Measurements from ENCODE around the gene BRSK1. TPM values are rescaled to one million over a fixed set of nuclear protein-coding genes. Genes with fewer than 3 reads are reported as not detected.

BRSK1 gene
- total RNA-seq, 2 donors from 2014 or later = 6.3 to 13.7 TPM

DNA sequence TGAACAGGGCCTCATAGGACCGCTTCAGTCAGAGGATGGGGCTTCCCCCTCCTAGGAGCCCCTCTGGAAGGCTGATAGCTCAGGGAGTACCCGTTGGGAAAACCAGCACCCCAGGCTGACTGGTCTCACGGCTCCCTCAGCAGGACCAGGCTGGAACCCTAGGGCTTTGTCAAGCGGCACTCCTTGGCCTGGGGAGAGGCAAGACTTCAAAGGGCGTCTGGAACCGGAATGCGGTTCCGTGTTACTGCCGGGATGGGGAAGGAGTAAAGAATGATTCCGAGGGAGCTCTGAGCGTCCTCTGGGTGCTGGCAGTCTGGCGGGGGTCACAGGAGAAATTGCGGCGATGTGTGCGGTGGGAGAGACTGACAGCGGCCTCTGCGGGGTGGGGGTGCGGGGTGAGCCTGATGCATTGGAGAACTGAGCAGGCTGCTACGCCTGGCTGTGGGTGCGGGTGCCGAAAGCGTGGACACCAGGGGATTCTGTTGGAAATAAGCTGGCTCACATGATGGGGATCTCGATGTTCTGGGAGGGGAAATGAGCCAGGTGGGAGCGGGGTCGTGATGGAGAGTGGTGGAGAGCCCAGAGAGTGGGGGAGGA lies 68.8 kb downstream of the BRSK1 start:
- H3K4me3 Mint-ChIP-seq = peak overlapping the region; percentile 68
- H3K27ac Mint-ChIP-seq = no peak overlapping the region

GRCh38 chr19:55353356-55353802 lies 69.6 kb downstream of the BRSK1 start:
- no peak for ATAC-seq (replicated peaks)

More for the DNA sequence above, 68.8 kb downstream of the BRSK1 start:
- no peak for ATAC-seq (replicated peaks)
- Mint-ChIP-seq H3K4me1 (peaks cover 17% of the 10 kb centered on the region), H3K27me3 (peaks cover 36% of the 10 kb centered on the region), H3K9me3 (no peaks in the 10 kb centered on the region), H3K36me3 (ENCODE audit: low read depth) (peaks cover 11% of the 10 kb centered on the region)

GRCh38 chr19:55353803-55354697 lies 70.3 kb downstream of the BRSK1 start:
- peak; percentile 84 for ATAC-seq (replicated peaks)
- peaks cover 11% of the 10 kb centered on the region for H3K36me3 Mint-ChIP-seq (ENCODE audit: low read depth)
- H3K9me3 Mint-ChIP-seq = no peaks in the 10 kb centered on the region
- no peak overlapping the region for H3K27ac Mint-ChIP-seq
- H3K4me1 Mint-ChIP-seq = peaks cover 17% of the 10 kb centered on the region
- H3K4me3 Mint-ChIP-seq = peak overlapping the region; percentile 68
- H3K27me3 Mint-ChIP-seq = peaks cover 36% of the 10 kb centered on the region

More at GRCh38 chr19:55353356-55353802, 69.6 kb downstream of the BRSK1 start:
- Mint-ChIP-seq H3K27me3 (peaks cover 36% of the 10 kb centered on the region), H3K4me3 (peak overlapping the region; percentile 68), H3K36me3 (ENCODE audit: low read depth) (peaks cover 11% of the 10 kb centered on the region), H3K27ac (no peak overlapping the region), H3K9me3 (no peaks in the 10 kb centered on the region), H3K4me1 (peaks cover 17% of the 10 kb centered on the region)

DNA sequence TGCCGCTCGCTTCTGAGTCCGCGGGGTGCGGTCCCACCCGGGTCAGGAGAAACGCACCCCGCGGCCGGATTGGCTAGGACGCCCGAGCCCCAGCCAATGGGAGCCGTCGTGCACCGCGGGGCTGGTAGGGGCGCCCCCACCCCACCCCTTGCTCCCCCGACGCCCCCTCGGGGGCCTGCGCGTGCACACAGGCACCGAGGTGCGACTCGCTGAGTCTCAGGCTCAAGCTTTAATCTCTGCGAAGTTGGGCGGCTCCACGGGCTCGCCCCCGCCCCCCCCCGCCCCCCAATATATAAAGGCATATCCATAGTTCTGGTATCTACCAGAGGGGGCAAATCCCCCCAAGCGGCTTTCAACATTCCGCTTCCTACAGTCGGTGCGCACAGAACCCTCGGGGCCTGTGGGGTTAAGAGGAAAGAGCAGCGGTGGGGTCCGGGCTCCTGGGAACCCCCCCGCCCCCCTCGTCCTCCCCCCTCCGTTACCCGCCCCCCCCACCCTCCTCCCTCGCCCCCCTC lies 71.0 kb downstream of the BRSK1 start, which contains the start of gene COX6B2:
Gene COX6B2, minus strand, starts transcription at position 22 of the 515 bp plus-strand sequence. CDS start 198 bp downstream, outside the sequence.
- H3K9me3 Mint-ChIP-seq = no peaks in the 10 kb centered on the region
- H3K27ac Mint-ChIP-seq = no peak within 1 kb of the TSS
- peaks cover 36% of the 10 kb centered on the region for H3K27me3 Mint-ChIP-seq
- peak within 1 kb of the TSS; percentile 68 for H3K4me3 Mint-ChIP-seq
- H3K36me3 Mint-ChIP-seq (ENCODE audit: low read depth) = peaks cover 11% of the 10 kb centered on the region
- ATAC-seq (replicated peaks) = no peak
- peaks cover 17% of the 10 kb centered on the region for H3K4me1 Mint-ChIP-seq

- Mint-ChIP-seq H3K36me3 (ENCODE audit: low read depth) (peaks cover 11% of the 10 kb centered on the region), H3K27me3 (peaks cover 36% of the 10 kb centered on the region), H3K27ac (no peak overlapping the region), H3K4me3 (no peak overlapping the region), H3K4me1 (peaks cover 17% of the 10 kb centered on the region), H3K9me3 (no peaks in the 10 kb centered on the region)
- ATAC-seq (replicated peaks) = no peak
Measured at GRCh38 chr19:55355213-55355821, 71.5 kb downstream of the BRSK1 start.

DNA sequence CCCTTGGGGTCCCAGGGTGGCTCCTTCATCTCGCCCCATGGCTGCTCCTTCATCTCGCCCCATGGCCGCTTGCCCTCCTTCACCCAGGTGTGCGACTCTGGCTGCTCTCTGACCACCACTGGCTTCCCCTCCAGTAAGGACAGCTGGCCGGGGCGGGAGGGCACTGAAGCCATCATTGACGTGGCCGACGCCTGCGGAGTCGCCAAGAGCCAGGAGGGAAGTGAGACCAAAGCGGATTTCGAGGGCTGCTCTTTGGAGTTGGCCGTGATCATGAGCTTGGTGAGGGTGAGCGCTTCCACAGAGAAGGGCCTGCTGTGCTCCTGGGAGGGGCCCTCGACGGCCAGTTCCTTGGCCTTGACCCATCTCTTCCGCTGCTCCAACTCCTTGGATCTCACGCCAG lies 74.7 kb downstream of the BRSK1 start:
- no peak for ATAC-seq (replicated peaks)
- Mint-ChIP-seq H3K4me3 (no peak overlapping the region), H3K27ac (no peak overlapping the region)

DNA sequence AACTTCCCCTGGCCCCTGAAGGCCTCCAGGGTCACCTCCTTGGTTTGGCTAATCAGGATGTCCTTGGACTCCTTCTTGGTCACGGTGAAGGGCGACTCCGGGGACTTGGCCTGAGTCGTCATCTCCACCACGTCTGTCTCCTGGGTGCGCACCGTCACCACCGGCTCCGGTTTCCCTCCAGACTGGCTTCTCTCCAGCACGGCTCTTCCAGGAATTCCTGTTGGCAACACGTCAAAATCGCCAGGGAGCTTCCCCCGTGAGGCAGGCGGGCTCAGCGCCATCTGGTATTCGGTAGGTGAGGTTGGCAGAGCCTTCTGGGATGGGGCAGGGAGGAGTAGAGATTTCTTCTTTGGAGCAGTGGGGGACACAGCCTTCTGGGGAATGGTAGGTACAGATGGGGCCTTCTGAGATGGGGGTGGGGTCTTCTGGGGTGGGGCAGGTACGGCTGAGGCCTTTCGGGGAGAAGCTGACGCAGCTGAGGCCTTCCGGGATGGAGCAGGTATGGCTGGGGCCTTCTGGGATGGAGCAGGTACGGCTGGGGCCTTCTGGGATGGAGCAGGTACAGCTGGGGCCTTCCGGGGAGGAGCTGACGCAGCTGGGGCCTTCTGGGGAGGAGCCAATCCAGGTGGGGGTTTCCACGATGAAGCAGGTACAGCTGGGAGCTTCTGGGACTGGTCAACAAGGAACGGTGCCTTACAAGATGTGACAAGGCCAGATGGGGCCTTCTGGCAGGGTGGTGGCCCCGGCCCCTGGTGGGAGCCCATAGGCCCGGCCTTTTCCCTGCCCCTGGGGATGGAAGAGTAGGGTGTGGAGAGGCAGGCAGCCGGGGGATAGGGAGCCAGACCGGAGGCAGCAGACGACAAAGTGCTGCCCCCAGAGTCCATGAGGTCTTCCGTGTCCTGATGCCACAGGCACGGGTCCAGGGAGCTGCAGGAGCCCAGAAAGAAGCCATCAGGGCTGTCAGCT lies 75.4 kb downstream of the BRSK1 start:
- peaks cover 12% of the 10 kb centered on the region for H3K27me3 Mint-ChIP-seq
- H3K4me1 Mint-ChIP-seq = no peaks in the 10 kb centered on the region
- H3K27ac Mint-ChIP-seq = no peak overlapping the region
- no peak overlapping the region for H3K4me3 Mint-ChIP-seq
- ATAC-seq (replicated peaks) = no peak
- no peaks in the 10 kb centered on the region for H3K9me3 Mint-ChIP-seq
- H3K36me3 Mint-ChIP-seq (ENCODE audit: low read depth) = no peaks in the 10 kb centered on the region

More for the DNA sequence above, 74.7 kb downstream of the BRSK1 start:
- Mint-ChIP-seq H3K9me3 (no peaks in the 10 kb centered on the region), H3K27me3 (peaks cover 12% of the 10 kb centered on the region), H3K36me3 (ENCODE audit: low read depth) (peaks cover under 1% of the 10 kb centered on the region), H3K4me1 (no peaks in the 10 kb centered on the region)

- H3K36me3 Mint-ChIP-seq (ENCODE audit: low read depth) = no peaks in the 10 kb centered on the region
- H3K4me1 Mint-ChIP-seq = no peaks in the 10 kb centered on the region
- no peak overlapping the region for H3K4me3 Mint-ChIP-seq
- ATAC-seq (replicated peaks) = no peak
- H3K27ac Mint-ChIP-seq = no peak overlapping the region
- peaks cover 6% of the 10 kb centered on the region for H3K27me3 Mint-ChIP-seq
- H3K9me3 Mint-ChIP-seq = no peaks in the 10 kb centered on the region
Measured at GRCh38 chr19:55360902-55361301, 77.1 kb downstream of the BRSK1 start.

Other genes with a start within 250 kb of the BRSK1 start
- gene GP6, start 245.7 kb upstream of the BRSK1 start, total RNA-seq = under 1 TPM; 0.13 to 0.69 TPM
- gene RDH13, start 220.8 kb upstream of the BRSK1 start, total RNA-seq = 10 to 100 TPM; 20.4 to 25.0 TPM
- 1 to 10 TPM; 1.4 to 2.1 TPM for gene EPS8L1, start 208.1 kb upstream of the BRSK1 start, total RNA-seq
- gene PPP1R12C, start 166.4 kb upstream of the BRSK1 start, total RNA-seq = 10 to 100 TPM; 74.5 to 94.8 TPM
- not detected for gene TNNT1, start 134.8 kb upstream of the BRSK1 start, total RNA-seq
- not detected for gene TNNI3, start 126.3 kb upstream of the BRSK1 start, total RNA-seq
- under 1 TPM in 1 of 2 donors, not detected in 1; 0.35 TPM for gene DNAAF3, start 117.4 kb upstream of the BRSK1 start, total RNA-seq
- gene SYT5, start 103.7 kb upstream of the BRSK1 start, total RNA-seq = not detected
- gene PTPRH, start 74.5 kb upstream of the BRSK1 start, total RNA-seq = not detected
- gene TMEM86B, start 55.2 kb upstream of the BRSK1 start, total RNA-seq = 10 to 100 TPM in 1 of 2 donors, 1 to 10 TPM in 1; 8.5 to 11.3 TPM
- 100 to 1,000 TPM; 156 to 319 TPM for gene PPP6R1, start 25.0 kb upstream of the BRSK1 start, total RNA-seq
- 10 to 100 TPM; 20.8 to 56.6 TPM for gene HSPBP1, start 3.9 kb upstream of the BRSK1 start, total RNA-seq
- under 1 TPM; 0.39 to 0.56 TPM for gene TMEM150B, start 41.3 kb downstream of the BRSK1 start, total RNA-seq
- gene KMT5C, start 55.9 kb downstream of the BRSK1 start, total RNA-seq = 10 to 100 TPM; 15.6 to 25.3 TPM
- gene COX6B2, start 70.7 kb downstream of the BRSK1 start, total RNA-seq = under 1 TPM; 0.15 to 0.50 TPM
- not detected for gene GARIN5B, start 79.3 kb downstream of the BRSK1 start, total RNA-seq
- under 1 TPM; 0.15 to 0.95 TPM for gene IL11, start 86.5 kb downstream of the BRSK1 start, total RNA-seq
- gene TMEM190, start 92.8 kb downstream of the BRSK1 start, total RNA-seq = not detected
- 10 to 100 TPM in 1 of 2 donors, 1 to 10 TPM in 1; 7.2 to 11.5 TPM for gene TMEM238, start 100.3 kb downstream of the BRSK1 start, total RNA-seq
- 1,000 to 10,000 TPM; 2,155 to 2,438 TPM for gene RPL28, start 101.9 kb downstream of the BRSK1 start, total RNA-seq
- gene UBE2S, start 123.8 kb downstream of the BRSK1 start, total RNA-seq = 100 to 1,000 TPM; 183 to 343 TPM
- gene SHISA7, start 159.3 kb downstream of the BRSK1 start, total RNA-seq = under 1 TPM in 1 of 2 donors, not detected in 1; 0.11 TPM
- gene ISOC2, start 177.6 kb downstream of the BRSK1 start, total RNA-seq = 10 to 100 TPM; 21.2 to 39.5 TPM
- gene C19orf85, start 180.8 kb downstream of the BRSK1 start, total RNA-seq = not detected
- 10 to 100 TPM; 11.1 to 11.3 TPM for gene ZNF628, start 192.6 kb downstream of the BRSK1 start, total RNA-seq
- gene NAT14, start 201.2 kb downstream of the BRSK1 start, total RNA-seq = 10 to 100 TPM in 1 of 2 donors, 1 to 10 TPM in 1; 7.1 to 12.3 TPM
- gene SSC5D, start 204.4 kb downstream of the BRSK1 start, total RNA-seq = under 1 TPM; 0.41 to 0.69 TPM